Measurements from ENCODE around the gene SH2D3A. TPM values are rescaled to one million over a fixed set of nuclear protein-coding genes. Genes with fewer than 3 reads are reported as not detected.

SH2D3A gene
- total RNA-seq, 4 donors from 2014 or later, result 41.4 to 127 (median 55.5) TPM

DNA sequence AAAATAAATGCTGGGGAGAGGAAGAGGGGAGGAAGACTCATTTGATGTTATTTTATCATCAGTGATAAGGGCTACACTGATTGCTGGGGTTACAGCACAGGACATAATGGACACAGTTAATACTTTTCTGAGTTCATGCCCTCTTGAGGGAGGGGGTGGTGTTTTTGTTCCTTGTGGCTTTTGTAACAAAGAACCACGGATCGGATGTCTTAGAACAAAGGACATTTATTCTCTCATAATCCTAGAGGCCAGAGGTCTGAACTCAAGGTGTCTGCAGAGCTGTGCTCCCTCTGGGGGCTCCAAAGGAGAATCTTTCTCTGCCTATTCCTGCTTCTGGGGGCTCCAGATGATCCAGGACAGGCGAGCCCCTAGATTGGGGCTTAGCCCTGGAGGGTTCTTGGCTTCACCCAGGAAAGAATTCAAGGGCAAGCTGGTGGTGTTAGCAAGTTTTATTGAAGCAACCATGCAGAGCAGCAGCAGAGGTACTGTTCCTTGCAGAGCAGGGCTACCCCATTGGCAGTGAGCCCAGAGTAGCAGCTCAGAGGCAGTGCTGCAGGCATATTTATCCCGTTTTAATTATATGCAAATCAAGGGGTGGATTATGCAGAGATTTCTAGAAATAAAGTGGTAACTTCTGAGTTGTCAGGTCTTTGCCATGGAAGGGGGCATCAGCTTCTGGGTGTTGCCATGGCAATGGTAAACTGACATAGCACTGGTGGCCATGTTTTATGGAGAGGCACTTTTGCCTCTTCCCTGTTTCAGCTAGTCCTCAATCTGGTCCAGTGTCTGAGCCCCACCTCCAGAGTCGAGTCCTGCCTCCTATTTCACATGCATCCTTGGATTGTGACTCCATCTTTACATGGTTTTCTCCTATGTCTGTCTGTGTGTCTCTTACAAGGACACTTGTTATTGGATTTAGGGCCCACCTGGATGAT, 23.2 kb upstream of the SH2D3A start:
- no peaks in the 10 kb centered on the region for H3K27me3 ChIP-seq
- intact Hi-C loops (cut with DNase I; ENCODE audit: low total_unique reads) (no loop called here), in situ Hi-C loops (cut with MboI; ENCODE audit: low pct_ligation_motif_present in 1 of 4, low pct_unique_long_range_greater_than_20kb in 1 of 4, low sequenced_read_pairs in 3 of 4) (no loop called here)
- no peak overlapping the region for H3K4me3 ChIP-seq
- WGBS, 2 donors (ENCODE audit: low coverage in 1 of 2), result 43 to 74% methylated on average over 2 to 5 of the region's 5 CpGs
- H3K9me3 ChIP-seq, result no peaks in the 10 kb centered on the region
- H3K36me3 ChIP-seq, result no peaks in the 10 kb centered on the region
- H3K4me1 ChIP-seq, result no peaks in the 10 kb centered on the region
- TF ChIP-seq POLR2A (IDR thresholded peaks at IDR 0.05) (no peak), EP300 (IDR thresholded peaks at IDR 0.05; ENCODE audit: low read depth) (no peak)
- H3K27ac ChIP-seq, result no peak overlapping the region
- no peak for DNase-seq

DNA sequence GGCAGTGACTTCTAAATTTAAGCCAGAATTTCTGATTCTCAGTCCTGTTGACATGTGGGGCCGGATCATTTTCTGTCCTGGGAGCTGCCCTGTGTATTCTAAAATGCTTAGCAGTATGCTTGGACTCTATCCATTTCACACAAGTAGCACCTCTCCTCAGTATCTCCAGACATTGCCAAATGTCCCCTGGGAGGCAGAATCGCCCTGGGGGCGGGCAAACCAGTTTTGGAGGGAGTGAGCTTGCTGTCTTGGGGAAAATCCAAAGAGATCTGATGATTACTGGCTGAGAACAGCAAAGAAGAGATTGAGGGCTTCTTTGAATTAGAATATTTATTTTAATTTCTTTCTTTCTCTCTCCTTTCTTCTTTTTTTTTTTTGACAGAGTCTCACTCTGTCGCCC, 21.7 kb upstream of the SH2D3A start:
- in situ Hi-C loops (cut with MboI; ENCODE audit: low pct_ligation_motif_present in 1 of 4, low pct_unique_long_range_greater_than_20kb in 1 of 4, low sequenced_read_pairs in 3 of 4), result no loop called here
- Histone ChIP-seq H3K36me3 (no peaks in the 10 kb centered on the region), H3K4me3 (no peak overlapping the region), H3K4me1 (no peaks in the 10 kb centered on the region), H3K9me3 (no peaks in the 10 kb centered on the region), H3K27me3 (no peaks in the 10 kb centered on the region), H3K27ac (no peak overlapping the region)
- 82 to 100% methylated on average over 1 to 4 of the region's 4 CpGs for WGBS, 2 donors (ENCODE audit: low coverage in 1 of 2)
- DNase-seq, result no peak
- TF ChIP-seq EP300 (IDR thresholded peaks at IDR 0.05; ENCODE audit: low read depth), result no peak
- no peak for TF ChIP-seq POLR2AphosphoS5 (IDR thresholded peaks at IDR 0.05)
- TF ChIP-seq, protein P1, sequence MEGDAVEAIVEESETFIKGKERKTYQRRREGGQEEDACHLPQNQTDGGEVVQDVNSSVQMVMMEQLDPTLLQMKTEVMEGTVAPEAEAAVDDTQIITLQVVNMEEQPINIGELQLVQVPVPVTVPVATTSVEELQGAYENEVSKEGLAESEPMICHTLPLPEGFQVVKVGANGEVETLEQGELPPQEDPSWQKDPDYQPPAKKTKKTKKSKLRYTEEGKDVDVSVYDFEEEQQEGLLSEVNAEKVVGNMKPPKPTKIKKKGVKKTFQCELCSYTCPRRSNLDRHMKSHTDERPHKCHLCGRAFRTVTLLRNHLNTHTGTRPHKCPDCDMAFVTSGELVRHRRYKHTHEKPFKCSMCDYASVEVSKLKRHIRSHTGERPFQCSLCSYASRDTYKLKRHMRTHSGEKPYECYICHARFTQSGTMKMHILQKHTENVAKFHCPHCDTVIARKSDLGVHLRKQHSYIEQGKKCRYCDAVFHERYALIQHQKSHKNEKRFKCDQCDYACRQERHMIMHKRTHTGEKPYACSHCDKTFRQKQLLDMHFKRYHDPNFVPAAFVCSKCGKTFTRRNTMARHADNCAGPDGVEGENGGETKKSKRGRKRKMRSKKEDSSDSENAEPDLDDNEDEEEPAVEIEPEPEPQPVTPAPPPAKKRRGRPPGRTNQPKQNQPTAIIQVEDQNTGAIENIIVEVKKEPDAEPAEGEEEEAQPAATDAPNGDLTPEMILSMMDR (IDR thresholded peaks at IDR 0.05), result no peak
- intact Hi-C loops (cut with DNase I; ENCODE audit: low total_unique reads), result no loop called here

DNA sequence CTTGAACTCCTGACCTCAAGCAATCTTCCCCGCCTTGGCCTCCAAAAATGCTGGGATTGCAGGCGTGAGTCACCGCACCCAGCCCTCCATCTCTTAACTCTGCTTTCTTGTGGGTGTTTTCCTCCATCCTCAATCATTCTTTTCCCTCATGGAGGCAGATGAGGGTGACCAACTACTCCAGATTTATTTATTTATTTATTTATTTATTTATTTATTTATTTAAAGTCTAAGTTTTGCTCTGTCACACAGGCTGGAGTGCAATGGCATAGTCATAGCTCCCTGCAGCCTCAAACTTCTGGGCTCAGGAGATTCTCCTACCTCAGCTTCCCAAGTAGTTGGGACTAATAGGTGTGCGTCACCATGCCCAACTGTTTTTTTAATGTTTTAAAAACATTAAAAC, 20.2 kb upstream of the SH2D3A start:
- Histone ChIP-seq H3K27me3 (no peaks in the 10 kb centered on the region), H3K4me1 (no peaks in the 10 kb centered on the region), H3K4me3 (no peak overlapping the region), H3K27ac (no peak overlapping the region), H3K9me3 (no peaks in the 10 kb centered on the region), H3K36me3 (no peaks in the 10 kb centered on the region)
- intact Hi-C loops (cut with DNase I; ENCODE audit: low total_unique reads) (no loop called here), in situ Hi-C loops (cut with MboI; ENCODE audit: low pct_ligation_motif_present in 1 of 4, low pct_unique_long_range_greater_than_20kb in 1 of 4, low sequenced_read_pairs in 3 of 4) (no loop called here)
- no peak for DNase-seq
- WGBS, 2 donors (ENCODE audit: low coverage in 1 of 2), result 86 to 96% methylated on average over 1 to 4 of the region's 4 CpGs
- TF ChIP-seq EP300 (IDR thresholded peaks at IDR 0.05; ENCODE audit: low read depth) (no peak), POLR2A (IDR thresholded peaks at IDR 0.05) (no peak), POLR2AphosphoS5 (IDR thresholded peaks at IDR 0.05) (no peak)
- TF ChIP-seq, protein P1 (IDR thresholded peaks at IDR 0.05), result no peak

DNA sequence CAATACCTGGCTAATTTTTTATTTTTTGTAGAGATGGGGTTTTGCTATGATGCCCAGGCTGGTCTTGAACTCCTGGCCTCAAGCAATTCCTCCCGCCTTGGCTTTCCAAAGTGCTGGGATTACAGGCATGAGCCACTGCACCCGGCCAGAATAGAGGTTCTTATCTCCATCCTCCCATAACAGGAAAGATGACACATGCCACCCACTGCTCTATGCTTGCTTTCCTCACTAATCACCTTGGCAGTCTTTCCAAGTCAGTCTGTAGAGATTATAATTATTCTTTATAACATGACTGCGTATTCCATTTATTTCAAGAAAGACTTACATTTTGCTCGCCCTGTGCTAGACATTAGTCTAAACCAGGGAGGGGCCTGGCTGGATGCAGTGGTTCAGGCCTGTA, 12.0 kb upstream of the SH2D3A start:
- no peak for DNase-seq
- Histone ChIP-seq H3K9me3 (no peaks in the 10 kb centered on the region), H3K27me3 (no peaks in the 10 kb centered on the region), H3K27ac (no peak overlapping the region), H3K36me3 (no peaks in the 10 kb centered on the region), H3K4me3 (no peak overlapping the region), H3K4me1 (peaks cover 0 to 4% (median 0%) of the 10 kb centered on the region in 4 donors)
- no peak for TF ChIP-seq POLR2A (IDR thresholded peaks at IDR 0.05)
- TF ChIP-seq, protein P1 (IDR thresholded peaks at IDR 0.05), result no peak
- TF ChIP-seq POLR2AphosphoS5 (IDR thresholded peaks at IDR 0.05), result no peak
- TF ChIP-seq EP300 (IDR thresholded peaks at IDR 0.05; ENCODE audit: low read depth), result no peak
- intact Hi-C loops (cut with DNase I; ENCODE audit: low total_unique reads), result no loop called here
- 76 to 94% methylated on average over 2 to 4 of the region's 4 CpGs for WGBS, 2 donors (ENCODE audit: low coverage in 1 of 2)
- in situ Hi-C loops (cut with MboI; ENCODE audit: low pct_ligation_motif_present in 1 of 4, low pct_unique_long_range_greater_than_20kb in 1 of 4, low sequenced_read_pairs in 3 of 4), result no loop called here
